K562 (cell line): ENCODE data around the gene BACH1. TPM values are rescaled to one million over a fixed set of nuclear protein-coding genes. Genes with fewer than 3 reads are reported as not detected.

Experiments used
- BCL6 ChIP-seq: fragments of 250-450 bp; sonication (Bioruptor Pico); IDR thresholded peaks from 2 replicates; pipeline ENCODE4 v1.4.0; 2020
- HMBOX1 ChIP-seq: sonication (generic); IDR thresholded peaks from 2 replicates; pipeline ENCODE4 v1.6.1; 2016
- JUND ChIP-seq, 2 experiments: IDR thresholded peaks; 2 replicates in 1 of 2; 3 replicates in 1 of 2; pipeline ENCODE4 v1.6.1; 2011; ENCODE audit warnings: borderline replicate concordance in 2 of 2, low read depth in 2 of 2, low read length in 2 of 2, improper control_type of control experiment in 1 of 2, missing biosample characterization in 1 of 2, missing genetic modification characterization in 1 of 2, missing genetic modification reagents in 1 of 2
- NKRF ChIP-seq: fragments of 450-650 bp; IDR thresholded peaks from 2 replicates; pipeline ENCODE4 v1.6.1; 2016; ENCODE audit warnings: borderline replicate concordance
- OTX1 ChIP-seq: fragments of 450-650 bp; formaldehyde crosslinking; IDR thresholded peaks from 2 replicates; pipeline ENCODE4 v1.4.0; 2022; ENCODE audit warnings: mild to moderate bottlenecking
- RBM17 ChIP-seq: fragments of 200-400 bp; formaldehyde crosslinking; IDR thresholded peaks from 2 replicates; pipeline ENCODE4 v1.6.1; 2017; ENCODE audit warnings: low read depth, mild to moderate bottlenecking, low read length, borderline replicate concordance
- SIN3B ChIP-seq: fragments of 450-650 bp; IDR thresholded peaks from 2 replicates; pipeline ENCODE4 v1.6.1; 2017; ENCODE audit warnings: low read depth, mild to moderate bottlenecking, moderate library complexity
- SIX5 ChIP-seq, 2 experiments: IDR thresholded peaks; 2 replicates each; pipeline ENCODE4 v1.6.1; 2011; ENCODE audit warnings: low read length in 2 of 2, borderline replicate concordance in 1 of 2, low read depth in 1 of 2, mild to moderate bottlenecking in 1 of 2, moderate library complexity in 1 of 2; ENCODE audit not compliant: insufficient read depth in 1 of 2
- TGIF2 ChIP-seq: sonication (generic); formaldehyde crosslinking; IDR thresholded peaks from 2 replicates; pipeline ENCODE4 v1.8.1; 2022; ENCODE audit warnings: mild to moderate bottlenecking, missing genetic modification reagents, moderate library complexity
- ZC3H8 ChIP-seq: fragments of 450-650 bp; IDR thresholded peaks from 2 replicates; pipeline ENCODE4 v1.6.1; 2017
- ZNF253 ChIP-seq: fragments of 250-450 bp; sonication (Bioruptor Pico); conservative IDR thresholded peaks from 2 replicates; pipeline ENCODE4 v1.6.1; 2021; ENCODE audit warnings: mild to moderate bottlenecking
- ZNF764 ChIP-seq: fragments of 250-450 bp; sonication (Bioruptor Pico); IDR thresholded peaks from 2 replicates; pipeline ENCODE4 v1.4.0; 2020; ENCODE audit warnings: low read depth, mild to moderate bottlenecking, moderate library complexity
- polyA plus RNA-seq, 8 experiments: library from polyadenylated mRNA; depleted of rRNA in 4 of 8; stranded (reverse) in 5 of 8; unstranded in 3 of 8; fragments of >200 nt; fragmentation: Nextera tagmentation in 2 of 8; fragmentation: Illumina TruSeq in 1 of 8; extraction: Ambion mirVana in 2 of 8; extraction: Trizol in 1 of 8; gene quantifications; 2 replicates each; pipeline versions ENCODE4 v1.2.1 to v1.2.3, GENCODE V29; 2011 to 2014; ENCODE audit warnings: inconsistent platforms in 1 of 8, missing spikeins in 1 of 8
- total RNA-seq, 7 experiments: library from RNA; depleted of rRNA in 6 of 7; stranded (reverse); fragments of >200 nt in 6 of 7; fragmentation: Illumina TruSeq in 2 of 7; extraction: Trizol in 2 of 7; gene quantifications; 2 replicates each; pipeline versions ENCODE4 v1.2.1 to v1.2.3, GENCODE V29; 2011 to 2021; ENCODE audit warnings: low replicate concordance in 1 of 7
- TF ChIP-seq, protein P1 (sequence below): fragments of 450-650 bp; formaldehyde crosslinking; IDR thresholded peaks from 2 replicates; pipeline ENCODE4 v1.4.0; 2020; ENCODE audit warnings: mild to moderate bottlenecking, moderate library complexity
- TF ChIP-seq, protein P2 (sequence below), 2 experiments: IDR thresholded peaks in 1 of 2; conservative IDR thresholded peaks in 1 of 2; 2 replicates each; pipeline ENCODE4 v1.6.1; 2016; ENCODE audit warnings: low read depth in 2 of 2, mild to moderate bottlenecking in 1 of 2, missing compliant biosample characterization in 1 of 2, missing genetic modification characterization in 1 of 2, moderate library complexity in 1 of 2

BACH1 gene
- total and polyA plus RNA-seq, 9 of the 15 experiments (the other 6 are each of a cell fraction or from before 2014, with no cell fraction given) = 10.6 to 58.5 (median 28.6) TPM

DNA sequence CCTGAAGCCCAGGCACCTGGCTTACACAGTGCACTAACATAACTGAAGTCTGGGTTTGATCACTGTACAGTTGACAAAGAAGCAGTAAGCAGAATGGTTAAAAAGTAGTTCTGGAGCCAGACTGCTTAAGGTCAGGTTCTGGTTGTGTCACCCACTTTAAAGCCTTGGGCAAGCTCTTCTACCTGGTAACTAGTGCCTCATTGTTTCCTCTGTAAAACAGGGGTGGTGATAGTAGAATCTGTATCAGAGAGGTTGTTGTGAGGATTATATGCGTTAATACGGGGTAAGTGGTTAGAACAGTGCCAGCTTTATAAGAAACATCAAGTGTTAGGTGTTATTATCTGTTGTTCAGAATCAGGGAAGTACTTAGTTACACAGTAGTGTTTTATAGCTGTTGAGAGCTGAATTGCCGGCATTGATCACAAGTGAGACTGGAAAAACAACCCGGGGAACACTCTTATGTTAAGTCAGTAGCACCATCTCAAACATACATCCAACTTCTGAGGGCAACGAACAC lies 3.7 kb downstream of the BACH1 start (continued):
- TF ChIP-seq, protein P1, sequence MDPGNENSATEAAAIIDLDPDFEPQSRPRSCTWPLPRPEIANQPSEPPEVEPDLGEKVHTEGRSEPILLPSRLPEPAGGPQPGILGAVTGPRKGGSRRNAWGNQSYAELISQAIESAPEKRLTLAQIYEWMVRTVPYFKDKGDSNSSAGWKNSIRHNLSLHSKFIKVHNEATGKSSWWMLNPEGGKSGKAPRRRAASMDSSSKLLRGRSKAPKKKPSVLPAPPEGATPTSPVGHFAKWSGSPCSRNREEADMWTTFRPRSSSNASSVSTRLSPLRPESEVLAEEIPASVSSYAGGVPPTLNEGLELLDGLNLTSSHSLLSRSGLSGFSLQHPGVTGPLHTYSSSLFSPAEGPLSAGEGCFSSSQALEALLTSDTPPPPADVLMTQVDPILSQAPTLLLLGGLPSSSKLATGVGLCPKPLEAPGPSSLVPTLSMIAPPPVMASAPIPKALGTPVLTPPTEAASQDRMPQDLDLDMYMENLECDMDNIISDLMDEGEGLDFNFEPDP (CRISPR knock-in tag) = no peak
- TF ChIP-seq SIX5 (IDR thresholded peaks at IDR 0.05; ENCODE audit: borderline replicate concordance in 1 of 2, insufficient read depth in 1 of 2, low read depth in 1 of 2, low read length in 2 of 2) (no peak), HMBOX1 (peak; percentile 97), BCL6 (CRISPR knock-in tag) (no peak), ZNF764 (no peak), TGIF2 (no peak), OTX1 (CRISPR knock-in tag) (no peak), JUND (IDR thresholded peaks at IDR 0.05; ENCODE audit: borderline replicate concordance, low read depth, low read length) (no peak), JUND (tag; IDR thresholded peaks at IDR 0.05; ENCODE audit: borderline replicate concordance, low read depth, low read length) (0 out of 3 replicates have a peak, but pooled peaks have one; percentile 16), ZC3H8 (no peak), RBM17 (no peak), NKRF (no peak), SIN3B (0 out of 2 replicates have a peak, but pooled peaks have one; percentile 8), ZNF253 (CRISPR knock-in tag) (no peak)
- TF ChIP-seq, protein P2, sequence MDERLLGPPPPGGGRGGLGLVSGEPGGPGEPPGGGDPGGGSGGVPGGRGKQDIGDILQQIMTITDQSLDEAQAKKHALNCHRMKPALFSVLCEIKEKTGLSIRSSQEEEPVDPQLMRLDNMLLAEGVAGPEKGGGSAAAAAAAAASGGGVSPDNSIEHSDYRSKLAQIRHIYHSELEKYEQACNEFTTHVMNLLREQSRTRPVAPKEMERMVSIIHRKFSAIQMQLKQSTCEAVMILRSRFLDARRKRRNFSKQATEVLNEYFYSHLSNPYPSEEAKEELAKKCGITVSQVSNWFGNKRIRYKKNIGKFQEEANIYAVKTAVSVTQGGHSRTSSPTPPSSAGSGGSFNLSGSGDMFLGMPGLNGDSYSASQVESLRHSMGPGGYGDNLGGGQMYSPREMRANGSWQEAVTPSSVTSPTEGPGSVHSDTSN (CRISPR knock-in tag; IDR thresholded peaks at IDR 0.05; ENCODE audit: low read depth) = no peak
- TF ChIP-seq, protein P2 (tag; conservative IDR thresholded peaks at IDR 0.05; ENCODE audit: low read depth) = peak; percentile 63; the same call in 1 of the 2 replicates
